Gastroesophageal sphincter (tissue), 3 donors: ENCODE results near the gene LDB2.

Source experiments
- POLR2AphosphoS5 ChIP-seq: sonication (generic); formaldehyde crosslinking; IDR thresholded peaks from one replicate; pipeline ENCODE4 v1.6.1; 2017; ENCODE audit warnings: antibody characterized with exemption
- TF ChIP-seq, protein P1 (sequence below), 4 experiments: fragments of 200-600 bp in 2 of 4; fragments of 450-650 bp in 2 of 4; sonication (generic) in 1 of 4; IDR thresholded peaks; one replicate each; pipeline ENCODE4 v1.5.1; 2017 to 2019; ENCODE audit warnings: antibody characterized with exemption in 4 of 4, mild to moderate bottlenecking in 2 of 4, moderate library complexity in 2 of 4

DNA sequence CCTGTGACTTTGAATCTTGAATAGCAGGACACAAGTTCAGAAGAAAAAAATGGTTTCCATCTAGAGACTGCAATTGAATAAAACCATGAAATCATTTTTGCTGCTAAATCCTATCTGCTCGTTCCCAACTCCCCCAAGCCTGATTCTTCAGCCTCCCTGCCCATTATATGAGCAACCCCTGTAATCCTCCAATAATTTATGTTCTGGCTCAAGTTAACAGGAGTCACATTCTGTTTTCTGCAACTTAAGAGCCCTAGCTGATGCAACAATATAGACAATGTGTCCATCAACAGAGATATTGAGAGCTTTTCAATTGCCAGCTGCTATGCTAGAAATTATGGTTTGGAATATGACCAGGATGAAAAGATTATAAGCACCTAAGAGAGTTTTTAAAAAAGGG lies 84.1 kb downstream of the LDB2 start:
- TF ChIP-seq POLR2AphosphoS5: no peak
- TF ChIP-seq, protein P1, sequence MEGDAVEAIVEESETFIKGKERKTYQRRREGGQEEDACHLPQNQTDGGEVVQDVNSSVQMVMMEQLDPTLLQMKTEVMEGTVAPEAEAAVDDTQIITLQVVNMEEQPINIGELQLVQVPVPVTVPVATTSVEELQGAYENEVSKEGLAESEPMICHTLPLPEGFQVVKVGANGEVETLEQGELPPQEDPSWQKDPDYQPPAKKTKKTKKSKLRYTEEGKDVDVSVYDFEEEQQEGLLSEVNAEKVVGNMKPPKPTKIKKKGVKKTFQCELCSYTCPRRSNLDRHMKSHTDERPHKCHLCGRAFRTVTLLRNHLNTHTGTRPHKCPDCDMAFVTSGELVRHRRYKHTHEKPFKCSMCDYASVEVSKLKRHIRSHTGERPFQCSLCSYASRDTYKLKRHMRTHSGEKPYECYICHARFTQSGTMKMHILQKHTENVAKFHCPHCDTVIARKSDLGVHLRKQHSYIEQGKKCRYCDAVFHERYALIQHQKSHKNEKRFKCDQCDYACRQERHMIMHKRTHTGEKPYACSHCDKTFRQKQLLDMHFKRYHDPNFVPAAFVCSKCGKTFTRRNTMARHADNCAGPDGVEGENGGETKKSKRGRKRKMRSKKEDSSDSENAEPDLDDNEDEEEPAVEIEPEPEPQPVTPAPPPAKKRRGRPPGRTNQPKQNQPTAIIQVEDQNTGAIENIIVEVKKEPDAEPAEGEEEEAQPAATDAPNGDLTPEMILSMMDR (IDR thresholded peaks at IDR 0.05): no peak
